Muscle of arm (tissue), 12 donors: ENCODE data around the gene TAF4. TPM values are rescaled to one million over a fixed set of nuclear protein-coding genes. Genes with fewer than 3 reads are reported as not detected.

Source experiments
- DNase-seq: peaks from one replicate; pipeline ENCODE4 v3.0.0-alpha.2; 2013
- polyA plus RNA-seq, 12 donors: library from polyadenylated mRNA; unstranded; fragments of 120-200 nt; gene quantifications; one replicate each; pipeline ENCODE4 v1.2.1, GENCODE V29; 2013; ENCODE audit not compliant: insufficient read length in 12 of 12

TAF4 gene
- polyA plus RNA-seq, 12 donors, result 10.4 to 23.8 (median 12.3) TPM; not detected in 1

DNA sequence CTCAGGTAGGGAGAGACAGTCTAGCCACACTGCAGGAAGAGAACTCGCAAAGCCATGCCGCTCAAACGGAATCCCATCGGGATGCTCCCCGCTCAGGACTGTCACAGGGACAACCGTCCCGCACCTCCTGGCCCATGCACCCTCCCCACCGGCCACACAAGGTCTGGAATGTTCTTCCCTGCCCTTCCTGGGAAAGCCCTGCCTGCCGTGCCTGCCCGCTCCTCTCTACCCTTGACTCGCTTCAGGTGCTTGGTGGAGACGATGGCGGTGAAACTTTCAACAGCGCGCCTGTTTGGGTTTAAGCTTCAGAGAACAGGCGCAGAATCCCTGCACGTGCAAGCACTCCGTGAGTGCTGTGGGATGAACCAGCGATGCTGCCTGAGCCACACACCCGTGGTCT is 20.6 kb downstream of the TAF4 start:
- no peak for DNase-seq

GRCh38 chr20:62044631-62045030 is 21.1 kb downstream of the TAF4 start:
- no peak for DNase-seq

DNA sequence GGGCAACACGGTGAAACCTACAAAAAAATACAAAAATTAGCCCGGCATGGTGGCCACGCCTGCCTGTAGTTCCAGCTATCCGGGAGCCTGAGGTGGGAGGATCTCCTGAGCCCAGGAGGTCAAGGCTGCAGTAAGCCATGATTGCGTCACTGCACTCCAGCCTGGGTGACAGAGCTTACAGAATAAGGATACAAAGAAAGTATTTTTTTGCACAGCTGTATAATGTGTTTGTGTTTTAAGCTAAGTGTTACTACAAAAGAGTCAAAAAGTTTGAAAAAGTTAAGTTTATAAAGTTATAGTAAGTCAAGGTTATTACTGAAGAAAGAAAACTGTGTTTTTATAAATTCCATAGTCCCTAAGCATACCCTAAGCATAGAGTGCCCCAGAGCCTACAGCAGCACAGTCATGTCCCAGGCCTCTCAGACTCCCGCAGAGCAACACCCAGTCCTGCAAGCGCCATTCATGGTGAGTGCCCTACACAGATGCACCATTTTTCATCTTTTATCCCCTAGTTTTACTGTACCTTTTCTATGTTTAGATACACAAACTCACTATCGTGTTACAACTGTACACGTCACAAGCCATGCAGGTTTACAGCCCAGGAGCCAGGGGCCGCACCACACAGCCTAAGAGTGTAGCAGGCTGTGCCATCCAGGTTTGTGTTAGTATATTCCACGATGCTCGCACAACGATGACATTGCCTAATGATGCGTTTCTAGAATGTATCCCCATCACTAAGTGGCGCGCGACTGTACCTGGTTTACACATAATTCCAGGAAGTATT is 22.4 kb downstream of the TAF4 start:
- no peak for DNase-seq

- no peak for DNase-seq
Measured at GRCh38 chr20:62042025-62042820, 23.5 kb downstream of the TAF4 start.

DNA sequence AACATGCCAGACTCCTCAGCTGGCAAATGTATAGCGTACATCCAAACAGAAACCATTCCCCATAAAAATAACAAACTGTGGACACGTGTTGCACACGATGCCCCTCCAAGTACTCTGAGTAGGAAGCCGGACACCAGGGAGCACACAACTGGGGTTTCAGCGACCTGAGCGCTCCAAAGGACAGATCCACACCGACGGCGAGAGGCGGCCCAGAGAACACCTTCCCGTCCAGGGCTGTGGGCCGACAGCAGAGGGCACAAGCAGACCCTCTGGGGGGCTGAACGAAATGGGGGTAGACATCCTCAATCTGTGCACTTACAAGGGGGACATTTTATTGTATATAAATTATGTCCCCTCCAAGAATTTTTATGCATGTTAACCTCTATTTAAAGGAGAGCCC is 24.7 kb downstream of the TAF4 start:
- DNase-seq, result no peak

GRCh38 chr20:62040381-62040922 is 25.2 kb downstream of the TAF4 start:
- DNase-seq, result no peak

- DNase-seq, result no peak
Measured at GRCh38 chr20:62039738-62040137, 25.9 kb downstream of the TAF4 start.

GRCh38 chr20:62032609-62033368 is 32.9 kb downstream of the TAF4 start:
- no peak for DNase-seq

- DNase-seq, result no peak
Measured at GRCh38 chr20:62031462-62032092, 34.1 kb downstream of the TAF4 start.

DNA sequence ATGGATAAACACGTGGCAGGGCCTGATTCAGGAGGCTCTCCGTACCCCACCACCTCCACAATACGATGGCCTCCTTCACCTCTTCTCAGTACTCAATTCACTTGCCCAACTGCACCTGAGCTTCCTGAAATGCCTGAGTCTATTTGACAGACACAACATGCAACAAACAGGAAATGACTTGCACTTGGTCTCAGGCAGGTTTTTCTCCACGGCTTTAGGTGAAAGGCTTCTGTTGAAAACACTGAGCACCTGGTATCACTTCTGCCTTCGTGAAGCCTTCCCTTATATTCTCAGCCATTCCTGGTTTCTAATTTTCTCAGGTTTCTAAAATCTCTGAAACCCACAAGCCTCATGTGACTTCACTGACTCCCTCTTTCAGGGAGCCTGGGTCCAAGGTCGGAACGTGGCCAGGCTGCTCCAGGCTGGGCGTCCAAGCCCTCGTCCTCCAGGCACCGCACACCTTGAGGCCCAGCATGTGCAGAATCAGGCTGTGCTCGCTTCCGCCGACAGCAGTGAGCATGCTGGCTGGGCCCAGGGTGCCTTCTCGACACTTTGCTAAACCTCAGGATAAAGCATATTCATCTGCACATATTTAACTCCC is 34.7 kb downstream of the TAF4 start:
- no peak for DNase-seq

DNA sequence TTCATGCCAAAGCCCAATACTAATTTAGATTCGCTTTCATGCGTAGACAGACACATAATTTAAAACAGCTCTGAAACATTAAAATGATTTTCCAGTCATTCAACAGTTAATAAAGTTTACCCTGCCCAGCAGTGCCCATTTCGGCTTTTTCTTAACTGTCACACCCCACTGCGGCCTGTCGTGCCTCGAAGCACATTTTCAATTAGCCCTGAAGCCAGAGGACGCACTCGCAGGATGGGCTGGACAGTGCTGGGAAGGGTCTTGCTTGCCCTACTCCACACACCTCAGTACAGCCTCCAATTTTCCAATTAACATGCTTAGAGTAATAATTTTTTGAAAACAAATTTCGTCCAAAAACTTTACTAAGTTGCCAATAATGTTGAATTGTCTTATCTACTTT is 35.3 kb downstream of the TAF4 start:
- no peak for DNase-seq

- no peak for DNase-seq
Measured at GRCh38 chr20:62029949-62030348, 35.7 kb downstream of the TAF4 start.

DNA sequence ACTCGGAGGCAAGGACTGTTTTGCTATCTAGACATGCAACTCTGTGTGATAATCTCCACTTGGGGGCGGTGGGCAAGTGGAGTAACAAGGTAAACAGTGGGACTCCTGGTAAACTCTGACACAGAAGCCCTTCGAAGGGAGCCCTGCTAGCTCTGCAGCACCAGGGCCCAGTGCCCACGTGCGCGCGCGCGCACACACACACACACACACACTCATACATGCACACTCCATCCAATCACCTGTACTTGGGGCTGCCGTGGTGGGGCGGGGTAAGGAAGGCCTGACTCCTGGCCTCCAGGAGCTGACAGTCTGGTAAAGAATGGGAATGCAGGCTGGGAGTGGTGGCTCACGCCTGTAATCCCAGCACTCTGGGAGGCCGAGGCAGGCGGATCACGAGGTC is 36.4 kb downstream of the TAF4 start:
- DNase-seq, result no peak

DNA sequence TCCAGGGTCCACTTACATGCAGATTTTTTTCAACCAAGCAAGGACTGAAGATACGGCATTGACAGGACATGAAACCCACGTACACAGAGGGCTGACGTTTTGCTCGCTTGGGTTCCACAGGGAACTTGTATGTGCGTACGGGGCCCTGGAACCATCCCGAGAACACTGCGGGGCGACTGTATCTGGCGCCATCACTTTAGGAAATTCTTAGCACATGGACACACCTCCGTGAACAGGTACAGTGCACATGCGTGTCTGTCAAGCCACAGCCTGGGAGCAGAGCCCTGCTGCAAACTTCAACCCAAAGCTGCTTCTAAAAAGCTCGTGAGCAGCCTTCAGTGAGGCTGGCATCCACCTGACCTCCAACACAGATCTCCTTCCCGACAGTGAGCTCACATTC is 37.3 kb downstream of the TAF4 start:
- DNase-seq, result no peak

DNA sequence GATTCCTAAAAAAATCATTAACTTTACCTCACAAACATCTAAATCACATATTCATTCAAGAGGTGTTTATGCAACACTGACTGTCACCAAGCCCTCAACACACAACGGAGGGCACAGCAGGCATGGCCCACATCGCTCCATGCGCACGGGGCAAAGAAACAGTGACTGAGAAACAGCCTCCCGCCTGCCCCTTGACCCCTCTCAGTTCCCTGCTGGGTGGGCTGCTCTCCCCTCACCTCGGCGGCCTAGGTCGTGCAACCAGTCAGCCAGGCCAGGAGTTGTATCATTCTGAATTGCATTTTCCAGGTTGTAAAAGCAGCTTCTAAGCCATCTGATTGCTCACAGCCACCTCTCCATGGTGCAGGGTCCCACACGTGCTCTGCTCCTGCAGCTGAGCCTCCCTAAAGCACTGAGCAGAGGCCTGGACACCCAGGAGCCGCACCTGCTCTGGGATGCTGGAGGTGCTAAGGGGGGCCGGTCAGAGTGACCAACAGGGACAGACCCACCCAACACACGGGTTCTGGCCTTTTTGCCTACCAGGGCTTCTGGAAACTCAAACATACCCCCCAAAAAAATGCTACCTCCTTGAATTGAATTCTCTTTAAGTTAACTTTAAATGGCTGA is 37.9 kb downstream of the TAF4 start:
- no peak for DNase-seq

GRCh38 chr20:62027116-62027515 is 38.6 kb downstream of the TAF4 start:
- no peak for DNase-seq

DNA sequence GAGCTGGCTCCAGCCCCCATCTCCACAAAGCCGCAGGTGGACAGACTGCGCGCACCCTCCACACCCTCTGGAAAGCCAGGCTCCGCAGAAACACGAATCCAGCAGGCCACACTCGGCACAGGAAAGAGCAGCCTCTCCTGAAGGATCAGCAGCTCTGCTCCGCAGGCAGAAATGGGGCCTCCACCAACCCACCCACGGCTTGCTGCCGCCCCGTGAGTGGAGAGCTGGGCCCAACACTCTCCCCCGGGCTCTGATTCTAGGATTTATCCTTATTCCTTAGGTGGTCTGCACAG is 39.2 kb downstream of the TAF4 start:
- no peak for DNase-seq

DNA sequence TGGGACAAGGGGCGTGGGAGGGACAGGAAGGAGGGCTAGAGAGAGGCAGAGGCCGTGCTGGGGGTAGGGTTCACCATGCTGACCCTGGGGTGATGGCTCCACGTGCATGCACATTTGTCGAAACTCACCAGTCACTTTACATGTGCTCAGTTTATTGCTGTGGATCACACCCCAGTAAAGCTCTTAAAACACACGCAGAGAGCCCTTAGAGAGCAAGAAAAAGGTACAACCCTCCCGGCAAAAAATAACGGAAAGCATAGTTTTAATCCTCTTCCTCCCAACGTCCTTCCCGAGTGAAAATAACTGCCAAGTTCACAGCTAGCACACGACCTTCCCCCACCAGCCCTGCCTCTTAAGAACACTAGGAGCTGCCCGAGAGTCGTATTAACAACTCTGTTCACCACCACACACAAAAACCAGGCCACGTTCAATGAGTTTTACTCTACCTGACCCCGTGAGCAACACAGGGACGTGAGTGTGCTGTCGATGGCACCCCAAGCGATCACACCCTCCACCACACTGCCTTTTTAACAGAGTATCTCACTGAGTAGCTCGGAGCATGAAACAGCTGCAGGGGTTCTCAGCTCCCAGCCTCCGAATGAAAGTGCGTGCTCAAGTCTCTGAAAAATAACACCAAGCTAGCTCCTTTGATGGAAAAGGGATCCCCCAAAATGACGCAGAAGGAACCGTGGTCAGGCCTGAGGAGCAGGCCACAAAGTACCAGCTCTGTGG is 39.7 kb downstream of the TAF4 start:
- DNase-seq, result peak; percentile 53

DNA sequence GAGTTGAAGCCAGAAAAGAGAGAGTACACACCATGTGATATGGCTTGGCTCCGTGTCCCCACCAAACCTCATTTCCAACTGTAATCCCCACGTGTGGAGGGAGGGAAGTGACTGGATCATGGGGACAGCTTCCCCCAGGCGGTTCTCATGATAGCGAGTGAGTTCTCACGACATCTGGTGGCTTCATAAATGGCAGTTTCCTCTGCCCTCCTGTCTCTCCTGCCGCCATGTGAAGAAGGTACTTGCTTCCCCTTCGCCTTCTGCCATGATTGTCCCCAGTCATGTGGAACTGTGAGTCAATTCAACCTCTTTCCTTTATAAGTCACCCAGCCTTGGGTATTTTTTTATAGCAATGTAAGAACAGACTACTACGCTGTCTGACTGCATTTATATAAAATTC is 40.3 kb downstream of the TAF4 start:
- DNase-seq, result no peak

DNA sequence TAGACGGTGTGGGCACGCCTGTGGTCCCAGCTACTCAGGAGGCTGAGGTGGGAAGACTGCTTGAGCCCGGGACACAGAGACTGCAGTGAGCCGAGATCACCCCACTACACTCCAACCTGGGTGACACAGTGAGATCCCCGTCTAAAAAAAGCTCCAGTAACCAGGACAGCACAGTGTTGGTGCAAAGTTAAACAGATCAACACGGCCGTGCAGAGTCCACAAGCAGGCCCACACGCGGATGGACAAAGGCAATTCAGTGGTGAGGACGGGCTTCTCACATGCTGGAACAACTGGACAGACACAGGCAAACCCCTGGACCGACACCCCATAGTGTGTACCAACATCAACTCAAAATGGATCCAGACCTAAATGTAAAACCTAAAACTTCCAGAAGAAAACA is 41.7 kb downstream of the TAF4 start:
- DNase-seq, result no peak
